HepG2 (cell line): Measurements from ENCODE around the gene NCAPD2. TPM values are rescaled to one million over a fixed set of nuclear protein-coding genes. Genes with fewer than 3 reads are reported as not detected.
A peak's percentile ranks its signal among the peaks of the same experiment; 100 is the strongest.

Experiments
- AGO2 ChIP-seq: fragments of 200-400 bp; formaldehyde crosslinking; optimal IDR thresholded peaks from 2 replicates; pipeline ENCODE3; 2017; ENCODE audit warnings: mild to moderate bottlenecking, low read depth, low read length, moderate library complexity
- BRCA1 ChIP-seq: sonication (generic); formaldehyde crosslinking; IDR thresholded peaks from 2 replicates; pipeline ENCODE4 v1.4.0; 2020; ENCODE audit warnings: missing genetic modification reagents
- CBFB ChIP-seq: sonication (generic); formaldehyde crosslinking; IDR thresholded peaks from 2 replicates; pipeline ENCODE4 v1.4.0; 2020; ENCODE audit warnings: missing genetic modification reagents
- HNRNPLL ChIP-seq: fragments of 200-400 bp; formaldehyde crosslinking; IDR thresholded peaks from 2 replicates; pipeline ENCODE4 v1.6.1; 2017; ENCODE audit warnings: mild to moderate bottlenecking, low read depth, low read length; ENCODE audit not compliant: poor library complexity, severe bottlenecking
- KDM1A ChIP-seq: IDR thresholded peaks from 2 replicates; pipeline ENCODE4 v1.6.1; 2016; ENCODE audit warnings: missing compliant biosample characterization
- PHF21A ChIP-seq: sonication (generic); formaldehyde crosslinking; IDR thresholded peaks from 2 replicates; pipeline ENCODE4 v1.5.0; 2020; ENCODE audit warnings: mild to moderate bottlenecking, missing genetic modification reagents
- SETDB1 ChIP-seq: sonication (generic); formaldehyde crosslinking; IDR thresholded peaks from 2 replicates; pipeline ENCODE4 v1.5.1; 2020; ENCODE audit warnings: missing genetic modification reagents, mild to moderate bottlenecking, borderline replicate concordance
- SIX1 ChIP-seq: sonication (generic); formaldehyde crosslinking; IDR thresholded peaks from 2 replicates; pipeline ENCODE4 v1.4.0; 2020; ENCODE audit warnings: missing genetic modification reagents, borderline replicate concordance
- THAP7 ChIP-seq: sonication (generic); formaldehyde crosslinking; IDR thresholded peaks from 2 replicates; pipeline ENCODE4 v1.8.1; 2023; ENCODE audit warnings: mild to moderate bottlenecking, missing genetic modification reagents
- ZBTB43 ChIP-seq: sonication (generic); formaldehyde crosslinking; conservative IDR thresholded peaks from 2 replicates; pipeline ENCODE4 v1.4.0; 2020; ENCODE audit warnings: missing genetic modification reagents
- ZNF12 ChIP-seq: sonication (generic); formaldehyde crosslinking; IDR thresholded peaks from 2 replicates; pipeline ENCODE4 v1.5.0; 2020; ENCODE audit warnings: missing genetic modification reagents
- ZNF451 ChIP-seq: sonication (generic); formaldehyde crosslinking; IDR thresholded peaks from 2 replicates; pipeline ENCODE4 v1.5.0; 2020; ENCODE audit warnings: mild to moderate bottlenecking, missing genetic modification reagents
- ZNF562 ChIP-seq: sonication (generic); formaldehyde crosslinking; IDR thresholded peaks from 2 replicates; pipeline ENCODE4 v1.8.0; 2022; ENCODE audit warnings: missing genetic modification reagents, borderline replicate concordance
- ZNF567 ChIP-seq: sonication (generic); formaldehyde crosslinking; IDR thresholded peaks from 2 replicates; pipeline ENCODE4 v1.8.1; 2023; ENCODE audit warnings: mild to moderate bottlenecking, missing genetic modification reagents, borderline replicate concordance
- ZNF609 ChIP-seq: sonication (generic); formaldehyde crosslinking; IDR thresholded peaks from 2 replicates; pipeline ENCODE4 v1.4.0; 2020; ENCODE audit warnings: mild to moderate bottlenecking, missing genetic modification reagents, borderline replicate concordance
- ZUFSP ChIP-seq: sonication (generic); formaldehyde crosslinking; IDR thresholded peaks from 2 replicates; pipeline ENCODE4 v1.9.0; 2021; ENCODE audit warnings: missing genetic modification reagents, mild to moderate bottlenecking, borderline replicate concordance
- polyA plus RNA-seq, 8 experiments: library from polyadenylated mRNA; depleted of rRNA in 3 of 8; stranded (reverse) in 7 of 8; unstranded in 1 of 8; fragments of >200 nt; fragmentation: Illumina TruSeq in 4 of 8; extraction: Trizol in 4 of 8; gene quantifications; 2 replicates each; pipeline versions ENCODE4 v1.2.1 to v1.2.3, GENCODE V29; 2011 to 2016; ENCODE audit warnings: low read depth in 4 of 8, missing spikeins in 1 of 8, mixed read lengths in 1 of 8; ENCODE audit not compliant: insufficient read depth in 1 of 8
- total RNA-seq, 5 experiments: library from RNA; depleted of rRNA; stranded (reverse); fragments of >200 nt; fragmentation: Illumina TruSeq; extraction: Trizol; gene quantifications; 2 replicates each; pipeline ENCODE4 v1.2.3, GENCODE V29; 2016; ENCODE audit warnings: low read depth in 1 of 5
- TF ChIP-seq, protein P1 (sequence below): IDR thresholded peaks from 2 replicates; pipeline ENCODE4 v1.6.1; 2016
- TF ChIP-seq, protein P2 (sequence below): IDR thresholded peaks from 2 replicates; pipeline ENCODE4 v1.6.1; 2016
- TF ChIP-seq, protein P3 (sequence below): conservative IDR thresholded peaks from 2 replicates; pipeline ENCODE4 v1.6.1; 2018; ENCODE audit warnings: missing genetic modification reagents

The NCAPD2 gene
- total and polyA plus RNA-seq, 2 of the 13 experiments (the other 11 are each of a cell fraction or from before 2014, with no cell fraction given): 51.1 to 65.6 TPM

DNA sequence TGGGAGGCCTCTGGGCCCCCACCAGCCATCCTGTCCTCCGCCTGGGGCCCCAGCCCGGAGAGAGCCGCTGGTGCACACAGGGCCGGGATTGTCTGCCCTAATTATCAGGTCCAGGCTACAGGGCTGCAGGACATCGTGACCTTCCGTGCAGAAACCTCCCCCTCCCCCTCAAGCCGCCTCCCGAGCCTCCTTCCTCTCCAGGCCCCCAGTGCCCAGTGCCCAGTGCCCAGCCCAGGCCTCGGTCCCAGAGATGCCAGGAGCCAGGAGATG, 39.7 kb downstream of the NCAPD2 start (continued):
- TF ChIP-seq, protein P1, sequence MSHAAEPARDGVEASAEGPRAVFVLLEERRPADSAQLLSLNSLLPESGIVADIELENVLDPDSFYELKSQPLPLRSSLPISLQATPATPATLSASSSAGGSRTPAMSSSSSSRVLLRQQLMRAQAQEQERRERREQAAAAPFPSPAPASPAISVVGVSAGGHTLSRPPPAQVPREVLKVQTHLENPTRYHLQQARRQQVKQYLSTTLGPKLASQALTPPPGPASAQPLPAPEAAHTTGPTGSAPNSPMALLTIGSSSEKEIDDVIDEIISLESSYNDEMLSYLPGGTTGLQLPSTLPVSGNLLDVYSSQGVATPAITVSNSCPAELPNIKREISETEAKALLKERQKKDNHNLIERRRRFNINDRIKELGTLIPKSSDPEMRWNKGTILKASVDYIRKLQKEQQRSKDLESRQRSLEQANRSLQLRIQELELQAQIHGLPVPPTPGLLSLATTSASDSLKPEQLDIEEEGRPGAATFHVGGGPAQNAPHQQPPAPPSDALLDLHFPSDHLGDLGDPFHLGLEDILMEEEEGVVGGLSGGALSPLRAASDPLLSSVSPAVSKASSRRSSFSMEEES: no peak
- TF ChIP-seq PHF21A (CRISPR knock-in tag): no peak
- TF ChIP-seq KDM1A (CRISPR knock-in tag): no peak
- TF ChIP-seq ZBTB43 (CRISPR knock-in tag): no peak
- TF ChIP-seq AGO2: peak; percentile 85
- TF ChIP-seq HNRNPLL: no peak
- TF ChIP-seq BRCA1 (CRISPR knock-in tag): no peak
- TF ChIP-seq ZNF451: peak; percentile 69; the same call in 1 of the 2 replicates
- no peak for TF ChIP-seq SETDB1 (CRISPR knock-in tag)
- TF ChIP-seq, protein P2, sequence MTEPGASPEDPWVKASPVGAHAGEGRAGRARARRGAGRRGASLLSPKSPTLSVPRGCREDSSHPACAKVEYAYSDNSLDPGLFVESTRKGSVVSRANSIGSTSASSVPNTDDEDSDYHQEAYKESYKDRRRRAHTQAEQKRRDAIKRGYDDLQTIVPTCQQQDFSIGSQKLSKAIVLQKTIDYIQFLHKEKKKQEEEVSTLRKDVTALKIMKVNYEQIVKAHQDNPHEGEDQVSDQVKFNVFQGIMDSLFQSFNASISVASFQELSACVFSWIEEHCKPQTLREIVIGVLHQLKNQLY (CRISPR knock-in tag): no peak
- TF ChIP-seq ZNF567 (CRISPR knock-in tag): no peak
- TF ChIP-seq ZNF562: no peak
- TF ChIP-seq, protein P3, sequence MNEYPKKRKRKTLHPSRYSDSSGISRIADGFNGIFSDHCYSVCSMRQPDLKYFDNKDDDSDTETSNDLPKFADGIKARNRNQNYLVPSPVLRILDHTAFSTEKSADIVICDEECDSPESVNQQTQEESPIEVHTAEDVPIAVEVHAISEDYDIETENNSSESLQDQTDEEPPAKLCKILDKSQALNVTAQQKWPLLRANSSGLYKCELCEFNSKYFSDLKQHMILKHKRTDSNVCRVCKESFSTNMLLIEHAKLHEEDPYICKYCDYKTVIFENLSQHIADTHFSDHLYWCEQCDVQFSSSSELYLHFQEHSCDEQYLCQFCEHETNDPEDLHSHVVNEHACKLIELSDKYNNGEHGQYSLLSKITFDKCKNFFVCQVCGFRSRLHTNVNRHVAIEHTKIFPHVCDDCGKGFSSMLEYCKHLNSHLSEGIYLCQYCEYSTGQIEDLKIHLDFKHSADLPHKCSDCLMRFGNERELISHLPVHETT (CRISPR knock-in tag): 0 out of 2 replicates have a peak, but pooled peaks have one; percentile 16
- no peak for TF ChIP-seq ZNF12
- no peak for TF ChIP-seq THAP7 (CRISPR knock-in tag)
- TF ChIP-seq ZUFSP (CRISPR knock-in tag): no peak
- TF ChIP-seq SIX1: no peak
- TF ChIP-seq CBFB (CRISPR knock-in tag): no peak
- TF ChIP-seq ZNF609 (CRISPR knock-in tag): no peak; the same call in 1 of the 2 replicates
